Measurements from ENCODE around the gene HTR2A. TPM values are rescaled to one million over a fixed set of nuclear protein-coding genes. Genes with fewer than 3 reads are reported as not detected.

HTR2A gene
- total and polyA plus RNA-seq, 10 of the 15 experiments (the other 5 are each of a cell fraction or from before 2014, with no cell fraction given): not detected

- TF ChIP-seq SMC3 (IDR thresholded peaks at IDR 0.05; ENCODE audit: borderline replicate concordance, low read length) (no peak), RELB (IDR thresholded peaks at IDR 0.05; ENCODE audit: low read depth) (no peak), NFYA (IDR thresholded peaks at IDR 0.05; ENCODE audit: borderline replicate concordance, low read depth, low read length) (no peak), SMAD1 (IDR thresholded peaks at IDR 0.05; ENCODE audit: low read depth, partially characterized antibody) (no peak)
Measured at GRCh38 chr13:46796129-46796514, 100.7 kb downstream of the HTR2A start (continued).

GRCh38 chr13:46795321-46795720, 101.5 kb downstream of the HTR2A start:
- Histone ChIP-seq H3K9me3 (replicated peaks; ENCODE audit: control insufficient read depth, insufficient read depth, low read length) (no peaks in the 10 kb centered on the region), H3K27ac (ENCODE audit: control insufficient read depth, insufficient read depth) (no peak overlapping the region), H4K20me1 (ENCODE audit: control insufficient read depth, insufficient read depth) (no peaks in the 10 kb centered on the region), H3K79me2 (ENCODE audit: control insufficient read depth, insufficient read depth, low read length) (peaks cover 32% of the 10 kb centered on the region), H2AFZ (ENCODE audit: control insufficient read depth, low read depth, low read length) (no peak overlapping the region), H3K36me3 (ENCODE audit: control insufficient read depth in 2 of 2, insufficient read depth in 2 of 2, low read length in 1 of 2) (peaks cover 0 to 3% of the 10 kb centered on the region in 2 experiments; a peak in 1 of 4 replicates), H3K27me3 (replicated peaks in 1 of 2; ENCODE audit: control insufficient read depth in 2 of 2, insufficient read depth in 2 of 2, low read length in 1 of 2) (no peaks in the 10 kb centered on the region), H3K4me3 (peak overlapping the region; percentile 82; the same call in 1 of the 2 replicates), H3K4me2 (ENCODE audit: control insufficient read depth, insufficient read depth) (peak overlapping the region; percentile 95), H3K4me1 (ENCODE audit: control insufficient read depth, insufficient read depth, low read length) (no peaks in the 10 kb centered on the region; the same call in 1 of the 2 replicates), H3K9ac (ENCODE audit: control insufficient read depth, insufficient read depth, low read length) (no peak overlapping the region)
- TF ChIP-seq PRDM15 (CRISPR knock-in tag; IDR thresholded peaks at IDR 0.05) (no peak), ZNF384 (IDR thresholded peaks at IDR 0.05; ENCODE audit: borderline replicate concordance, low read depth, low read length) (no peak), IKZF2 (IDR thresholded peaks at IDR 0.05) (no peak), SKIL (IDR thresholded peaks at IDR 0.05; ENCODE audit: low read depth, poor library complexity, severe bottlenecking) (no peak), SPI1 (IDR thresholded peaks at IDR 0.05; ENCODE audit: borderline replicate concordance, insufficient read depth, low read depth, low read length) (no peak), USF2 (IDR thresholded peaks at IDR 0.05; ENCODE audit: borderline replicate concordance, low read depth, low read length) (no peak)
- in situ Hi-C loops (cut with MboI): no loop called here
- BruUV-seq (replicated peaks): no TSS peak
- ATAC-seq (no peak), DNase-seq (ENCODE audit: low read depth, low spot score) (no peak), FAIRE-seq (no peak)
- RAD21 ChIA-PET (ENCODE audit: unreplicated experiment): no interaction called here
- CTCF ChIA-PET: interaction anchor here (1.0 kb wide), 1 partner anchor 33 kb away, joined by 3 read pairs; no protein-coding TSS in a partner anchor
- SMC1A ChIA-PET (ENCODE audit: uncharacterized antibody, unreplicated experiment): no interaction called here
- POLR2A ChIA-PET: interaction anchor here (0.8 kb wide), 1 partner anchor 66 kb away, joined by 3 read pairs; no protein-coding TSS in a partner anchor
- intact Hi-C loops (cut with micrococcal nuclease; ENCODE audit: unreplicated experiment): no loop called here
- 99% methylated on average over 6 of the region's 6 CpGs for WGBS (ENCODE audit: insufficient coverage, insufficient replicate concordance, low lambda C conversion rate, missing lambda C conversion rate)

All from GM12878 (cell line).